GM18511 (cell line): ENCODE results near the gene MRPS34.

Experiments
- ATAC-seq: cut with Tn5 transposase; IDR thresholded peaks from one replicate; pipeline ENCODE4 v1.9.1; 2021; ENCODE audit warnings: mild to moderate bottlenecking, moderate library complexity; ENCODE audit not compliant: unreplicated experiment

MRPS34 gene

DNA sequence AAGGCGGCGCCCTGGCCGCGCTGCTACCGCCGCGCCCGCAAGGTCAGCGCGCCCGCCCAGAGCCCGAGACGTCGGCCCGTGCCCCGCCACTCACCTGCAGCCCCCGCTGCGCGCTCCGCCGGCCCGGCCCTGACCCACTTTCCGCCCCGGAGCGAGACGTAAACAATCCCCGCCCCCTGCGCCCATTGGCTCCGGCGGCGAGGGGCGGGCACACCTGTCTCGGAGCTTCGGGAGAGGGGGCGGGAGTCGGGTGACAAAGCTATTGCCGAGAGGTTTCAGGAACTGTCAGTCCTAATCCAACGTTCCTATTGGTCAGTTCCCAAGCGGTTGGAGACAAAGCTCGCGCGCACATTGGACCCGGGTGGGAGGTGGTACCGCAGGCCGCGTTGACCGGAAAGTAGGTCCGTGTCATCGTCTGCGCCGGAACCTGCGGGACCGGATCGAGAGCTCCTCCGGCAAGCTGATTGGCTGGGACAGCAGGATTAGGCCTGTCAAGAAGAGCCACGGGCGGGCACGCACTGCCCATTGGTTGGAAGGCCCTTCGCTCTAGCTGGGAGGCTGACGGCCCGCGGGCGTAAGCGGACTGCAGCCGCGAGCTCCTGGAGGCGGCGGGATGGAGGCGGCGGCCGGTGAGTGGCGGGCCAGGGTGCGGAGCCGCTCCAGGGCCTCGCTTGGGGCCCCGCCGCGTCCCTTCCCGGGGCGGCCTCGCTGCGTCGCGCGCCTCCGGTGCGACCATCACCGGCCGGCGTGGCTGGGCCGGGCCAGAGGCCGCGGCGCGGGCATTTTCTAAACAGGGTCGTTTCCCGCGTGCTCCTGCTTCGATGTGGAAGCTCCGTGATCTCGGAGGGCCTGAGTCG is 9.7 kb upstream of the MRPS34 start, which contains the start of the genes NUBP2 and SPSB3:
NUBP2 (plus strand) TSS at position 553 of the 857 bp plus-strand sequence; CDS start at position 614, 61 bp downstream.
SPSB3 (minus strand) TSS at position 164 of the 857 bp plus-strand sequence. CDS start 1,088 bp downstream, outside the sequence.
- peak; percentile 90 for ATAC-seq

GRCh38 chr16:1781758-1782407 is 8.9 kb upstream of the MRPS34 start:
- ATAC-seq = peak; percentile 13

- ATAC-seq = no peak
Observed at GRCh38 chr16:1781254-1781653, 8.3 kb upstream of the MRPS34 start.

DNA sequence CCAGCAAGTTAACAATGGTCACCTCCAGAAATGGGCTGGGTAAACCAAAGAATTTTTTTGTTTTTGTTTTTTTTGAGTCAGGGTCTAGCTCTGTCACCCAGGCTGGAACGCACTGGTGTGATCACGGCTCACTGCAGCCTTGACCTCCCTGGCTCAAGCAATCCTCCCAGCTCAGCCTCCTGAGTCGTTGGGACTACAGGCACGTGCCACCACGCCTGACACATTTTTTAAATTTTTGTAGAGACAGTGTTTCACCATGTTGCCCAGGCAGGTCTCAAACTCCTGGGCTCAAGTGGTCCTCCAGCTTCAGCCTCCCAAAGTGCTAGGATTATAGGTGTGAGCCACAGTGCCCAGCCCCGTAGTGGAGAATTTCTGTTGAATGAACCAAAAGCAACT is 7.7 kb upstream of the MRPS34 start:
- no peak for ATAC-seq

GRCh38 chr16:1779741-1780676 is 7.1 kb upstream of the MRPS34 start:
- no peak for ATAC-seq

DNA sequence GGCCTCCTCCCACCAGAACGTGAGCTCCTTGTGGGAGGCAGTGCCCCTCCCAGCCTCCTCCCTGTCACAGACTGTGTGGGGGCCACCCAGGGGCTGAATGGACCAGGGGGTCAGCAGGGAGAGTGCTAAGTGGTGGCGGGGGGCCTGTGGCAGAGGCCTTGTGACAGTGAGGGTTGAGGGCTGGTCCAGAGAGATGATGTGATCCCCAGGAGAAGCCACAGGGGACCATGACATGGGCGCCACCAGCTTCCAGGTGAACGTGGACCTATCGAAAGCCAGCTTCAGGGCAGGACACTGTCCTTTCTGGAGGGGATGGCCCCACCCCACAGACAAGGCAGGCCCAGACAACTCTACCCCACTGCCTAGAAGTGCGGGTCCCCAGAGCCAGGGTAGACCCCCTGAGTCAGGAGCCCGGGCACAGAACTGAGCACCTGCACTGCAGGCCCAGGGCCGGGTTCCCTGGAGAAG is 6.3 kb upstream of the MRPS34 start:
- no peak for ATAC-seq

DNA sequence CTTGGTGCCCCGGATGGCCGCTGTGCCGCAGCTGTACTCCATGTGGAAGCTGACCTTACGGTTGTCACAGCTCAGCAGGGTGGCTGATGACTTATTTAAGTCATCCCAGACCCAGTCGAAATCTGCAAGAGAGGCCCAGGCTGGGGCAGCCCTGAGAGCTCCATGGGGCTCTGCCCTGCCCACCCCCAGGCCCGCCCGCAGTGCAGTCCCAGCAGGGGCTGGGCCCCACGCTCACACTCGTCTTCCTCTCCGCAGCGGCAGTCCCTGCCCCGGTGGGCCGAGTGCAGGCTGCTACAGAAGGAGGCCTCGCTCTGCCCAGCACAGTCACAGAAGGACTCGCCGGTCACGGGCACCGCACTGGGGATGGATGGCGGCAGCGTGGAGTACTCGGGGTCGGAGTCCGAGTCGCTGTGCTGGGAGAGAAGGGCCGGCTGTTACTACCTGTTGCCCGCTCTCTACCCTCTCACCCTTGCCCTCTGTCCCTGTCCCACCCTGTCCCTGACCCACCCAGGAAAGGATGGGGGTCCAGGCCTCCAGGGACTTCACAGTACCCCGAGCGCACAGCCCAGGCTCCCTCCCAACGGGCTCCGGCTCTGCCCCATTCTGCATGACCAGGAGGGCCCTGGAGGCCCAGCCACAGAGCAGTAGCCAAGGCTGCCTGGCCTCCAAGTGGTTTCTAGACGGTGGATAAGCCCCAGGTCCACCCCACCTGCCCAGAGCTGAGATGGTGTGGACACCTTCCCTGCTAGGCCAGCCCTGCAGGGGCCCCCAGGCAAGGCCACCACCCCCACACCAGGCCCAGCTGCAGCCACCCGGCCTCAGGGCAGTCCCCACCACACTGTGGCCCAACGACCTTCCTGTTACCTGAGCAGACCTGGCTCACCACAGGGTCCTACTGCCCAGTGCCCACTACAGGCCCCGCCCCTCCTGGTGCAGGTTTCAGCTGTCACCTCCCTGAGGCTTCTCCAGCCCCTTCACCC is 5.6 kb upstream of the MRPS34 start:
- ATAC-seq = no peak

GRCh38 chr16:1777375-1778199 is 4.7 kb upstream of the MRPS34 start:
- ATAC-seq = no peak

DNA sequence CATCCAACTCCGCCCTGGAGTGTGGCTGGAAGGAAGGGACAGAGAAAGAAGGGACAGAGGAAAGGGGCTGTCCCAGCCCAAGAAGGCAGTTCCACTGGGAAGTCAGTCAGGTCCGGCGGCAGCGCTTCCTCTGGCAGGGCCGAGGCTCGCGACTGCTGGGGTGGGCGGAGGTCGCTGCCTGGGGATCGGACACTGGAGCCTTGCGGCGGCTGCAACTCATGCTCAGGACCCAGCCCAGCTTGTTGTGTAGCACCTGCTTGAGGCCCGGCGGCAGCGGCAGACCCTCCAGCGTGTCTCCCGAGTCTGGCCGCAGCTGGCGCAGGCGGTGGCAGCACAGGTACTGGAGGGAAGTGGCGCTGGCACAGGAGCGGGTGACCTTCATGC is 4.0 kb upstream of the MRPS34 start:
- no peak for ATAC-seq

DNA sequence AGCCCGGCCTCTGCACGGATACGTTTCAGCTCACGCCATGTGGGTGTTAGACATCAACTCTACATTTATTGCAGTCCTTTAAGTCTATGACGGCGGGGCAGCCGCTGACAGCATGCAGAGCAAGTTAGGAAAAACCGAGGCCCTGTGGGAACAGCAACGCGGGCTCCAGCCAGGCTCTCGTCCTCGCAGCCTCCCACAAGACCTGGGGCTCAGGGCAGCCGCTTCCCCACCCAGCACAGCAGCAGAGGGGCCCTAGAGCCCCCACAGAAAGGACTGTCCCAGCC is 3.7 kb upstream of the MRPS34 start:
- no peak for ATAC-seq

DNA sequence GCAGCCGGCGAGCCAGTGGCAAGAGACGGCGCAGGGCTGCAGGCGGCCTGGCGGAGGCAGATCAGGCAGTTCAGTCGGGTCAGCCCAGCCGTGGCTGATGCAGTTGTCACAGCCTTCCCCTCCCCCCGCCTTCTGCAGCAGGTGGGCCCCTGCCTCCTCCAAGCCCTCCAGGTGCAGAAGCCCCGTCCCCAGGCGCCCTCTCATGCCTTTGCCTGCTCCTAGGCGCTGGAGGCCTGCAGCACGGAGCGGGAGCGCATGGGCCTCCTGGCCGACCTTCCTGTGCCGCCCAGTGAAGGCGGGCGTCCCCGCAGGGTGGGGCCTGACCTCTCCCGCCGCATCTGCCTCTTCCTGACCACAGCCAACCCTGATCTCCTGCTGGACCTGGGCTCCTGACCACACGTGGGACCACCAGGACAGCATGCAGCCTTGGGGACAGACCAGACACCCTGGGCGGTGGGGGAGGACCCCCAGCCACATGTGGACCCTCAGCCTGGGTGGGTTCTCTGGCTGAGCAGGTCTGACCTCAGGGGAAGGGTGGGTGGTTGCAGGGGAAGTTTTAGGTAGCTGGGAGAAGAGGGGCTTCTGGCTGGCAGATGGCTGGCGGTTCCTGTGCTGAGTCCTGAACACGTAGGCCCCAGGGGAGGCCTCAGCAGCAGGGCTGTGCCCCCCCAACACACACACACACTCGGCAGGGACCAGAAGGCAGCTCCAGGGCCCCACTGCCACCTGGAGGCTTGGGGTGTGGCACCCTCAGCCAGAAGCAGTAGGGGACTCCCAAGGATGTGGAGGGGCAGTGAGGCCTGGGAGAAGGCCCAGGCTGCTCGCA is 3.1 kb upstream of the MRPS34 start:
- ATAC-seq = no peak

- ATAC-seq = no peak
Observed at GRCh38 chr16:1775006-1775845, 2.3 kb upstream of the MRPS34 start.

- no peak for ATAC-seq
Observed at GRCh38 chr16:1774448-1774780, 1.5 kb upstream of the MRPS34 start.

DNA sequence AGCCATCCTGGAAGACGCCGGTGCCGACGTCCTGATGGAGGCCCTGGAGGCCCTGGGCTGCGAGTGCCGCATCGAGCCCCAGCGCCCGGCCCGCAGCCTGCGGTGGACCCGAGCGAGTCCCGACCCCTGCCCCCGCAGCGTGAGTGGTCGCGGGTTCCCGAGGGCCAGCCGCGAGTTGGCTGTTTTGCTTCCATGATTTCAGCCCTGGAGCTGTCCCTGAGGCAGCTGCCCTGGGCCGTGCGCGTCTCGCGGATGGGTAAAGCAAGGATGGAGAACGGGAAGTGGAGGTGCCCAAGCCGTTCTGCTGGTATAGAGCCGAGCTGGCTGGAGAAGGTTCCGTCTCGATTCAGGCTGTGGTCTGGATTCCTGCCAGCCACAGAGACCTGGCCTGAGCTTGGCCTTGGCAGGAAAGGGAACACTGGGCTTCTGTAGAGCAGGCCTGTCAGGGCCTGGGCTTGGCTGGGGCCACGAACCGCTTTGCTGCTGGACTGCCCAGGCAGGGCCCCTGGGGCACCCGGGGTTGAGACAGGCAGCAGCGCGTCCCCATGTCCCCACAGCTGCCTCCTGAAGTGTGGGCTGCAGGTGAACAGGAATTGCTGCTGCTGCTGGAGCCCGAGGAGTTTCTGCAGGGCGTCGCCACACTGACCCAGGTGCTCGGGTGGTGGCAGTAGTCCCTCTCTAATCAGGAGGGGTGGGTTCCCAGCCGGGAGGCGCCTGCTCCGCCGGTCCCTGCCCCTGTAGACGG is 941 bp upstream of the MRPS34 start:
- ATAC-seq = no peak

DNA sequence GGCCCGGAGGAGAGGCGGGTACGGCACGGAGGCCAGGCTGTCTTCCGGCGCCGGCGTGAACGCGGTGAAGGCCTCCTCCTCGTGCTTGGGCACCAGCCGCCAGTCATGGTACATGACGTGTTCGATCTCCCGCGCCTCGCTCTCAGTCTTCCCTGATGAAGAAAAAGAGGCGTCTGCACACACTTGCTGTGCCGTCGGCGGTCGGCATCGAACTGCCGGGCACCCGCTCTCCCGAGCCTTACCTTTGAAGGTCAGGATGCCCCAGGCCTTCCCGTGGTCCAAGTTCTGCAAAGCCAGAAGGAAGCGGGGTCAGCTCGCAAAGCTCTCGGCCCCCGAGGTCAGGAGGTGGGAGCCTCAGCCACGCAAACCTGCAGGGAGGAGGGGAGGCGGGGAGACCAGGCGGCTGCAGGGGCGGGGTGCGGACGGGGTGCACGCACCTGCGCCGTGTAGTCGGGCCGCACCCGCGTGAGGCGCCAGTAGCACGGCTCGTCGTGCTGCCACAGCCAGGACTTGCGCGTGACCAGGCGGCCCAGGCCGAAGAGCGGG is 499 bp downstream of the MRPS34 start, which contains the start of gene EME2:
EME2 (plus strand) TSS at position 449 of the 546 bp plus-strand sequence. CDS start 418 bp downstream, outside the sequence.
- ATAC-seq = no peak

- no peak for ATAC-seq
Observed at GRCh38 chr16:1771864-1772361, 1.0 kb downstream of the MRPS34 start.
